GM03348 (cell line): Measurements from ENCODE around the gene FBXW2.

Experiments used
- DNase-seq: peaks from one replicate; pipeline ENCODE4 v3.0.0; 2012; ENCODE audit warnings: low spot score

FBXW2 gene

DNA sequence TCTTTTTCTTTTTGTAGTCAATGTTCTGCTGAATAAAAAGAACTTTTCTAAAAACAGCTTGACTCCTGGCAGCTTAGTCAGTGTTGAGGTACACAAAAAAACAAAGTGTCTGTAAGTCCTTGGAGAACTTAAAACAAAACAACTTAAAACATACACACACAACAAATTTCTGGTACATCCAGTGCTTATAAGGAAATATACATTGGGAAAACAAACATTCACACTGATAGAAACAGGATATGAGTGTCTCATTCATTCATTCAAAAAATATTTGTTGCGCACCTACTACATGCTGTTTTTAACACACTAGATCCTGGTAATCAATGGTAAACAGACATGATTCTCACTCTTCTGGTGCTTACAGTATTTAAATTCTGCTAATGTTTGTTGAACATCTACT, 51.5 kb downstream of the FBXW2 start:
- DNase-seq = no peak

DNA sequence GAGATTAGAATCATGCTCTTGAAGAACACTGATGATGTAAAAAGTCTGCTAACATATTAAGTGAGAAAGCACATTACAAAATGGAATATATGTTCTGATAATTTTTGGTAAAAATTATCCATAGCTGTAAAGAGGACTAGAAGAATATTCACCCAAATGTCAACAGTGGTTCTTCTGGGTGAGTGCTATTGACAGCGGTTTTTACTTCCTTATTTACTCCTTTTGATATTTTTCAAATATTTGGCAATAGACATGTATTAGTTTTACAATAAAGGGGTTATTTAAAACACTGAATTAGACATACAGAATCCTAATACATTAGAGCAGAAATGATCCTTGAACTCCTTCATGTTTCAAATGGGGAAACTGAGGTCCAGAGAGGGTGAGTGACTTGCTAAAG, 52.0 kb downstream of the FBXW2 start:
- DNase-seq = no peak

DNA sequence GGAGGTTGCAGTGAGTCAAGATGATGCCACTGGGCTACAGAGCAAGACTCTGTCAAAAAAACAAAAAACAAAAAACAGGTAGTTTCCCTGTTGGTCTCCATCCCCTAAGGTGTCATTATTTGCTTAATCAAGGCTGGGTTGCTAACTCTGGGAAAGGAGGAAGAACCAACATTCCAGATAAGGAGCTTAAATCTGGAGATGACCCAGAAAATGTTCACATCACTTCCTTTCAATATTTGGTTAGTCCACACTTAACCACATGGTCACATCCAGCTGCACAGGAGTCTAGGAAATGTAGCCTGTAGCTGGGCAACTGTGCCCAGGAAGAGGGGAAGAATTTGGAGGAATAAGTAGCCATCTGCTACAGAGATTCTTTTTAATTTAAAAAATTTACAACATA, 53.1 kb downstream of the FBXW2 start:
- DNase-seq = no peak

DNA sequence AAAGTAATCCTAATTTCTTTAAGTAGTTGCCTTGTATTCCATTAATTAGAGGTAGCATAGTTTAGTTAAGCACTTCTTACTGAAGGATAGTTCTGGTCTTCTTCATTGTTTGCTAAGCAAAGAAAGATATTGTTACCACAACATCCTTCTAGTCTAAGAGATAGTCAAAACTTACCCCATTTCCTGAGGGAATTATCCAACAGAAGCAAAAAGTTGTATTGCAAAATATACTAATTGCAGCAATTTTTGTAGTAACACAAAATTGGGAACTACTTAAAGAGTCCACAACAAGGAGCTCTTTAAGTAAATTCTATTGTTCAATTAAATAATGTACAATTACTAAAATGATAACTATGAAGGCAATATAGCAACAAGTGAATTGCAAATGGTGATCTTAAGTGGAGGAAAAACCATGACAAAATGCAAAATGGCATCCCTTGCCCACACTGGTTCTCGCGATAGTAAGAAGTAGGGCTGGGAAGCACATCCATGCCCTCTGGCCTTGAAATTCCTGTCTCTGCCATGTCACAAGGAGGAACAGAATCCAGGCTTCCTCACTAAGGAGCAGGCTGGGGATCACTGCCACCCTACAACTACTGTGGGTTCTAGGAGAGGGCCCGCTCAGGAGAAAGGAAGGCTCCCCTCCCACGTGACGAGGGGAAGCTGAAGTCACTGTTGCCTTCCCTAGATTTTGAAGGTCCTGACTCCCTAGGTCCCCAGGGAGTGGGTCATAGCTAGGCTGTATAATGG, 55.6 kb downstream of the FBXW2 start:
- DNase-seq = no peak

DNA sequence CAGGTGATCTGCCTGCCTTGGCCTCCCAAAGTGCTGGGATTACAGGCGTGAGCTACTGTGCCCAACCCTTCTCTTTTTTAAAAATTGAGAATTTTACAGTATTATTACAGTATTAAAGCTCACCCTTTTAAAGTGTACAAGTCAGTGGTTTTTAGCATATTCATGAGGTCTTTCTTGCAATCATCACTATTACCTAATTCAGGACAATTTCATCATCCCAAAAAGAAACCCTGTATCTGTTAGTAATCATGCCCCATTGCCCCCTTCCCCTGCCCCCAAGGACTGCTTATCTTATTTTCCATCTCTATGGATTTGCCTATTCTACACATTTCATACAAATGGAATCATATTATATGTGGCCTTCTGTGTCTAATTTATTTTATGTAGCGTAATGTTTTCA, 56.3 kb downstream of the FBXW2 start:
- DNase-seq = no peak

DNA sequence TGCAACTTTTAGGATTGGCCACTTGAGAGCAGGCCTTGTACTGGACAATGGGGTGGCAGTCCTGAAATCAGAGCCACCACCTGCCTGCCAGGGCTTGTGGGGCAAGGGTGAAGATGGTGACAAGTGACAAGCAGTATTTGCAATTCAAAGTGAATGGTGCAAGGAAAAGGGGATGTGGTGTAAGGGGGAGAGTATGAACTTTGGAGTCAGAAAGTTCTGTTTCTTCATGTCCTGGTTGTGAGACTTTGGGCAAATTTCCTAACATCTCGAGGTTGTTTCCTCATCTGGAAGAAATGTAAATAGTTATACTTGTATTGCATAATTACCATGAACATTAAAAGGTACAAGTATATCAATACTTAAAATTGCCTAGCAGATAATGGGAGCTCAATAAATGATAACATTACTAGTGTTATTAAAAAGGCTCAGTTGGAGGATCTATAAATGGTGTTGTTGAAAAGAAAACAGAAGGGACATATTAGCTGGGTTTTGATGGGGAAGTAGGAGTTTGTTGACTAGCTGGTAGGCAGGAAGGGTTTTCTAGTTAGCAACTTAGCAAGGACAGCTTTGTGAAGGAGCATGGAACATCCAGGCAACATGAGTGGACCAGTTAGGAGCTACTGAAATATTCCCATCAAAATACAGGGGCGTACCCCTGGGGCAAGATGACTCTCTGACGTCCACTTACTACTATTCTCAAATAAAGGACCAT, 57.6 kb downstream of the FBXW2 start:
- DNase-seq = peak; percentile 41

DNA sequence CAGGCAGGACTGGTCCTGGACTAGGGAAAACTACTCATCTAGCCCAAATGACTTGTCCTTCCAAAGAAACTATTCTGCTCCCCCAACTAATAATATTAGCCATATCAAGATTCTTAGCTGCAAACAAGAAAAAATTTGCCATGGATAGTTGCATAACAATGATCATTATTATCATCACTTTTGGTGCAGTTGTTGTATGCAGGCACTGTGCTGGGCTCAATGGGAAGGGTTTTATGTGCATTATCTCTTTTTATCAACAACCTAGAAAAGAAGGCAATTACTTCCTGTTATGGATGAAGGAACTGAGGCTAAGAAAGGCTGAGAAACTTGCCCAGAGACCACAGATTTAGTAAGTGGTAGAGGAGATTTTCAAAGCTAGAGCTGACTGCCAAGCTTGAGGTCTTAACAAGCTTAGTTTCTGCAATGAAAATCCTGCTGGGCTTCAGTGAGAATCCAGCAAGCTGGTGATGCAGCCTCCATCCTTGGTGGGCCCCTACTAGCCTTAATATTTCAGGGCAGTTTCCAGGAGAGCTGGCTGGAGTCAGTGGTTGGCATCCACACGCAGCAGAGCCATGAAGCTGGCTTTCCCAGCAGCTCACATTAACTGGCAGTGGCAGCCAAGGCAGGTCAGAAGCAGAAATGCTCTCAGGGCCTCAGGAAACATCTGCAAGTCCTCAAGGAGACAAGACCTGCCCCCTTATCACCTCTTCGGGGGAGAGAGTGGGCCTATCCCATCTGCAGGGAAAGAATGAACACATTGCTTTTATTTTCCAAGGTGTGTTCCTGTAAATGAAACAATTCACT, 58.4 kb downstream of the FBXW2 start:
- no peak for DNase-seq

DNA sequence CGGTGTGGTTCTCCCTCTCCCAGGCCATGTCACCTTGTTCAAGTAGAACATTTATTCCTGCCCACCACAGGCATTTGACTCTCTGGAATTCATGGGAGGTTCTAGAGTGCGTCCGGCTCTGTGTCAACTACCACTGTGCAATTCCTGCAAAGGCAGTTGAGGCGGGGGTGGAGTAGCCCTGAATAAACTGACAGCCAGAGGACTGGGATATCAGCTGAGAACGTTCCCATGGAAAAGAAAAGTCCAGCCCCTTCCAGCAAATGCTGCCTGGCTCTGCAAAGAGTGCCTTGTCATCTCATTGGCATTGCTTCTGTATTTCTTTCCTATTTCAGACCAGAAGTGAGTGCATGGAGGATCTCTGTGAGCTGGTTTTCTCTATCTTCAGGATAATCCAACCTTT, 60.0 kb downstream of the FBXW2 start:
- DNase-seq = peak; percentile 46

DNA sequence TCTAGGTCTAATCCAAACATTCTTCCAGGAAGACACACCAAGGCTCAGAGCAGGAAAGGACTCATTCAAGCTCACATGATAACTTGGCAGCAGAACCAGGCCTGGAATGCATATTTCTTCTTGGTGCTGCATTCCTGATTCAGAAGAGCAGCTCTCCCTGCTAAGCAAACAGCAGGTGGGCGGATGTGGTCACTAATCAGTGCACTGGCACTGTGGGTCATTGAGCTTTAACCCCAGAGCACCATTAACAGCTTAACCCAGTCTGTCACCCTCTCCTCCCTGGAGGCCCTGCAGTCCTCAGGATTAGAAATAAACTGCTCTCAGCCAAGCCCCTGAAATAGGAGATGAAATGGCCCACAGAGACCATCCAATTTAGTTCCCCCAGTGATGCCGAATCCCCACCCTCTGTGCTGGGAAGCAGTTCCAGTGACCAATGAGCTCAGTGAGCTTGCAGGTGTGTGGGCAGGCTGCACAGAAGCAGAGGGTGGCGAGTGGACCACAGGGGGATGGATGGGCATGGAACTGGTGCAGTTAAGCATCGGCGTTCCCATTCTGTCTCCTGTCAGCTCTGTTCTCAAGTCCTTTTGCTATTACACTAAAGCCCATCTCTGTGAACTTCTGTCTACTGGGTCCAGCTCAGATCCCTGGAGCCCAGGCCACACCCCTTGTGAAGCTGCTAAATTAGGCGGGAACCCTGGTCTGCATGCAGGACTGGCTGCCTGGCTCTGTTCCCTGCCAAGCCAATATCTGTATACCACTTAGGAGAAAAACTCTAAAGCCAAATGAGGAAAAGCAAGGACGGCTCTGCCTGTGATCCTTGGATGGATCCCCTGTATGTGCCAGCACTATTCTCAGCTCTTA, 62.3 kb downstream of the FBXW2 start:
- peak; percentile 88 for DNase-seq

DNA sequence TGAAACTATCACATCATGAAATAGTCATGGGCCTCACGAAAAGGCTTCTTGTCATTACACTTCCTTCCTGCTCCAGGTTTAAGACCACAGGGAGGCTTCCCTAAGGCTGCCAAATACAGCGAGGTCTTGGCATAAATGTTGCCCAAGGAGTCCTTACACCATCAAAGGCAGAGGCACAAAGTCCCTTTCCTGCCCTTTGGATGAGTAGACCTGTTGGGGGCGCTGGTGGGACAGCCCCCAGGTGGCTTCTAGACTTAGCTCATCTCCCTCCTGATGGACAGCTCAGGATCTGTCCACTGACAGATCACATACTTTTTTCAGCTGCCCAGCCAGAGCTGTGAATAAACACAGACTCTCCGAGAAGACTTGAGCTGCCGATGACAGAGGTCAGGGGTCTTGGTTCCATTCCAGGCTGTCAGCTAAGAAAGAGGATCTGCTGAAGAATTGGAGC, 63.4 kb downstream of the FBXW2 start:
- no peak for DNase-seq

DNA sequence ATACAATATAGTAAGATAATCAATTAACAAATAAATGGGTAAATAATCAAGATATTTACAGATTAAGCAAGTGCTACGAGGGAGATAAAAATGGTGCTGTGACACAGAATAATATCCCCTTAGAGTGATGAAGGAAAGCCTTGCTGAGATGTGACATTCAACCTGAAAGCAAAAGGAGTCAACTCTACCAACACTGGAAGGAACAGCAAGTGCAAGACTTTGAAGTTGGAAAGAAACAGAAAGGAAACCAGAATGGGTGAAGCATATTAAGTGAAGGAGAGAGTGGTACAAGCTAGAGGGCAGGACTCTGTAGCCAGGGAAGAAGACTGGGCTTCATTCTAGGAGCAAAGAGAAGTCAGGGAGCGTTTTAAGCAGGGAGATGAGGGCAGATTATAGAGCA, 66.7 kb downstream of the FBXW2 start:
- DNase-seq = no peak

DNA sequence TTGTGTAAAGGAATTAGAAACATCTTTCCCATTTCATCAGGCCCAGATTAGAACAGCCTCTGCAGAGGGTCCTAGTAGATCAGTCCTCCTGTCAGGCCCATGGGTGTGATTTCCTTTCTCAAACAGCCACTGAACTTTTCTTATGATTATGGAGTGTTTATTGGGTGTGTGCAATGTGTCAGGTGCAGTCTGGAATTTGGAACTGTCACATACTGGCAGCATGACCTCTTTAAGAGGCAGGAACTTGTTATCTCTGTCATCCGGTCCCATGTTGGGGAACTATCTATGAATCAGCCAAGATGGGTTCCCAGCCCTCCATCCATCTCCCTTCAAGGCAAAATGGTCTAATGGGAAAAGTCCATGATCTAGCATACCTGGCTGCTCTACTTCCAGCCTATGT, 67.3 kb downstream of the FBXW2 start:
- no peak for DNase-seq

DNA sequence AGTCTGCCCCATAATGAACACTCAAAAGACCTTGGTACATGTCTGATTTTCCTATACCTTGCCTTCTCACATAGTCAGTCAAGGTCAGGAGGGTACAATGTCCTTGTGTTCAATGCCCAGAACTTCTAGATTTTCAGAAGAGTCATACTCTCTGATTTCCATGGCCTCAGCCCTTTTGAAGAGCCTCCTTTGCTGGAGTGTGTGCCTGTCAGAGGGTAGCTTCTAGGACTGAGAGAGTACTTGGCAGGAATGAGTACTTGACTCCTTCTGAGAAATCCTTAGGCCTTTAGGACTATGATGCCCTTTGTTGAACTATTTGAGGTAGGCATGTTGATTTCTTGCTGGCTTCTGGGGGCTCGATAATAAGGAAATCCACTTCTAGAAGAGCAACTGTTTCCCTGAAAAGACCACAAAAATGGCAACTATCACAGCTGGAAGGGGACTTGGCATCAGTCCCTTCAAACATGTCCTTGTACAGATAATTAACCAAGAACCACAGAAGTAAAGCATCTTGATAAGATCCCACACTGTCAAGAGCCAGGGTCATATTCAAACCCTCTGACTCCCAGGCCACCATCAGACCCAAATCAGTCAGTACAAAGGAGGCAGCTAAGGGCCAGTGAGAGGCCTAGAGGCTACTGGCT, 68.3 kb downstream of the FBXW2 start:
- DNase-seq = no peak

DNA sequence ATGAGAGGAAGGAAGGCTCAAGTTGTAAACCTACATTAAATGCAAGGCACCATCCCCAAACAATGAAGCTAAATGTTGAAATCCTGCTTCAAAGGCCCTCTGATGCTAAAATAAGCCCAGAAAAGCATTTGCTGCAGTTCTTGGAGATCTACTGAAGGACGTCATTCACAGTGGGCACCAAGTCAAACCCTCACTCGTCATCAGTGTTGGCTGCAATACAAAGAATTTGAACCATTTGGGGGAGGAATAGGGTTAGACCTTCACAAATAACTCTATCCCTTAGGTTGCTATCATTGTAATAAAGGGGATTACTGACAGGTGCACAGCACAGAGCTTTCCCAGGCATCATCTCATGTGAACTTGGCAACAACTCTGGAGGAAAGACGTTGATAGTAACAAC, 69.7 kb downstream of the FBXW2 start:
- DNase-seq = peak; percentile 49

DNA sequence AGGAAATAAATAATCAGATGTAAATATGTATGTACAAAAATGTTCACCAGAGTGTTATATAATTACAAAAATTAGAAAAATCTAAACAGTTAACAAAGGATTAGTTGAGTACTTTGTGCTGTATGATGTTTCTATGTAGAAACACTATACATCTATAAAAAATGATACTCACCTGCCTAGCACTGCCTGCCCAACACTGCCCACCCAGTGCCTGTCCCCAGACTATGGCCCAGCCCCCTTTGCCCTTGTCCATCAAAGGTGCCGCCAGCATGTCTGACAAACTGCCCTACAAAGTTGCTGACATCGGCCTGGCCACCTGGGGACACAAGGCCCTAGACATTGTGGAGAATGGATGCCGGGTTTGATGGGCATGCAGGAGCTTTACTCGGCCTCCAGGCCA, 72.8 kb downstream of the FBXW2 start:
- DNase-seq = no peak

DNA sequence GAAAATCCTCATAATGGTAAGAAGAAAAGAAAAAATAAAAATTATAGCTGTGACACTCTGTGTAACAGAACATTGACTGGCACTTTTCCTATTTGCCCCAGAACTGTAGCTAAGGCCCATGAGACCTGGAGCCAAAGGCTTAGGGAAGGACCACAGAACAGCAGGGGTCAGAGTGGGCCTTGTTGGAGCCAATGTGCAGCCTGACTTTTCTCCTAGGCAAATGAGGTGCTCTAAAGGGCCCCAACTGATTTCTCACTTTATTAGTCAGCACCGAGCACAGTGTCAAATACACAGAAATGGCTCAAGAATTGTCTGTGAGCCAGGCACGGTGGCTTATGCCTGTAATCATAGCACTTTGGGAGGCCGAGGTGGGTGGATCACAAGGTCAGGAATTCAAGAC, 74.9 kb downstream of the FBXW2 start:
- no peak for DNase-seq

DNA sequence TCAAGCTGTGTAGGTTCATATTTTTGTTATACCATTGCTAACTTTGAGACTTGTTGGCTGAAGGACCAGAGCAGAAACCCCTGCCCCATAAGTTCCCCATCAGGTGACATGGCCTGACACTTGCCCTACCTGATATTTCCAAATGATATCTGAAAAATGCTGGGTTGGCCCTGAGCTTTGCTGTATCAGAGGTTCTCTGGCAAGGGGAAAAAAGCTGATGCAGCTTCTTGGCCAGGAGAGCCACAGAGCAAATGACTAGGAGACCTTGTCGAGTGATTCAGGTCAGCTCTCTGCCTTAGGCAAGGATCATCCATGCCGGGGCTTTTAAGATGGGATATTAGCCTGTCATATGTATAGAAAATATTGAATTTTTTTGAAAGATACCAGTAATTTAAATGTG, 76.0 kb downstream of the FBXW2 start:
- DNase-seq = no peak

DNA sequence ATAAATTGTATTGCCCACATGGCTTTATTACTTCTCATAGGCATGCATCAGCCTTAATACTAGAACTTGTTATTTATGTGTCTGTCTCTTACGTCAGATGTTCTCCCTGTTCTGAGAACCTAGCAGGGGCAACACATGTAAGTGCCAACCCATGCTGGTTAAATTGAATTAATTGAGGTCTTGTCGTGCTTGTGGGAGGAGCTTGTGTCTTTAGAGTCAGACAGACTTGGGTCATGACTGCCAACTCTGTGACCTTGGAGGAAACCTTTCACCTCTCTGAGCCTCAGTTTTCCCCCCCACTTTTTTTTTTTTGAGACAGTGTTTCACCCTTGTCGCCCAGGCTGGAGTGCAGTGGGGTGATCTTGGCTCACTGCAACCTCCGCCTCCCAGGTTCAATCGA, 76.7 kb downstream of the FBXW2 start:
- DNase-seq = no peak

DNA sequence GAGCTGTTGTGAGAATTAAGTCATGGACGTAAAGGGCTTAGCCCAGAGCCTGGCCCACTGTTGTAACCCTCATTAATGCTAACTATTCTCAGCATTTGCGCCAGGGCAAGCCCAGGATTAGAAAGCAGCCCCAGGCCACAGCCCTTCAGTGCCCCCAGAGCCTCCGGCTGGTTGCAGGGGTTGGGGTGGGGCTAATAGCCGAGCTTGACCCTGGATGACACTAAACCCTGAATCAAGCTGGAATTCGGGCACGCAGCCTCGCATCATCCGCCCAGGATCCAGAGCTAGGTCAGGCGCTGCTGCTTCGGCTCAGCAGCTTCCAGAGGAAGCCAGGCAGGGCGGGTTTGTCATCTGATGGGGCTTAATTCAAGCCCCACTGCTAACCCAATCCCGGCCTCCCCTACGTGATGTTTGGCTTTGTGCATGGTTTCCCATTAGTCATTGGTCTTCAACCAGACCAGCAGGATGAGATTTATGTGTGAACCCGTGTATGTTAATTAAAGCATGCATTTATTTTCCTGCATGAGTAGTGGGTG, 77.8 kb downstream of the FBXW2 start:
- DNase-seq = peak; percentile 68

DNA sequence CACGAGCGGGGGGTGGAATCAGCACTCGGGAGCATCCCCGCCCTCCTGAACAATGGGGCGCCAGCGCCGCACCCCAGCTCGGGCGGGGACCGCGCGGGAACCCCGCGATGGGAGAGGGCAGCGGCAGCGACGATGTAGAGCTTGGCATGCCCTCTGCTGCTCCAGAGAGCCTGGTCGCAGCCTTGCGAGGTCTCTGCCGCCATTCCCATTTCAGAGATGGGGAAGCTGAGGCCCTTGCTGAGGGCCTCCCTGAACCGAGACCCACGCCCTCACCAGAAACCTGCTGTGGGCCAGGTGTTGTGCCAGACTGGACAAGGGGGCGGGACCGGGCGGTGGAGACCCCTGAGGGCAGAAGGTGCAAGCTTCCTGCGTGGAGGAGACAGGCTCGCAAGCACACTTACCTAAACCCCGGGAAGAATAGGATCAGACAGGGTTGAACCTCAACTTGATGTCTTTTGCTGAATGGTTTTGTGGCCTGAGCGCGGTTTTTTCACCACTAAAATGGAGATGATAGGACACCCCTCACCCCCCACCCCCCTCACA, 78.3 kb downstream of the FBXW2 start:
- no peak for DNase-seq
